ENCODE data around the gene TNFRSF25. TPM values are rescaled to one million over a fixed set of nuclear protein-coding genes. Genes with fewer than 3 reads are reported as not detected.

Gene TNFRSF25
- total and polyA plus RNA-seq, 9 of the 15 experiments (the other 6 are each of a cell fraction or from before 2014, with no cell fraction given): 0.24 to 0.49 TPM; not detected in 7

- Histone ChIP-seq H3K4me3 (no peak overlapping the region), H3K9ac (ENCODE audit: insufficient read depth in 1 of 2, low read depth in 2 of 2, low read length in 2 of 2) (no peak overlapping the region), H3K4me2 (ENCODE audit: insufficient read depth, low read length) (no peak overlapping the region), H2AFZ (ENCODE audit: low read depth, low read length) (no peak overlapping the region), H3K36me3 (ENCODE audit: control insufficient read depth, insufficient read depth, low read length) (no peaks in the 10 kb centered on the region), H3K79me2 (ENCODE audit: control insufficient read depth, insufficient read depth, low read length) (no peaks in the 10 kb centered on the region), H3K27ac (ENCODE audit: extremely low read depth, low read depth, low read length) (no peak overlapping the region), H3K4me1 (replicated peaks in 1 of 2; ENCODE audit: control insufficient read depth in 2 of 2, insufficient read depth in 2 of 2, low read length in 2 of 2) (peaks cover 10 to 64% of the 10 kb centered on the region in 2 experiments; a peak in 4 of 5 replicates), H3K27me3 (ENCODE audit: control insufficient read depth in 2 of 2, insufficient read depth in 2 of 2, low read length in 2 of 2) (peaks cover 73 to 94% of the 10 kb centered on the region in 2 experiments), H4K20me1 (replicated peaks; ENCODE audit: control insufficient read depth, insufficient read depth, low read length) (peaks cover 49% of the 10 kb centered on the region), H3K9me1 (ENCODE audit: control insufficient read depth, insufficient read depth, low read length) (peaks cover 2% of the 10 kb centered on the region), H3K9me3 (replicated peaks; ENCODE audit: control insufficient read depth, insufficient read depth, low read depth, low read length) (no peaks in the 10 kb centered on the region)
- WGBS (ENCODE audit: insufficient coverage, low coverage, missing lambda C conversion rate): 2% methylated on average over 10 of the region's 12 CpGs
- FAIRE-seq (no peak), DNase-seq (ENCODE audit: extremely low read depth in 1 of 4, low spot score in 3 of 4) (no peak), ATAC-seq (no peak)
- ChIA-PET POLR2A (interaction anchor here (0.9 kb wide), 1 partner anchor 29 kb away, joined by 3 read pairs; no protein-coding TSS in a partner anchor), CTCF (ENCODE audit: low intra/inter-chr PET ratio) (interaction anchor here (0.6 kb wide), 1 partner anchor 154 kb away, joined by 3 read pairs; no protein-coding TSS in a partner anchor)
- TF ChIP-seq NR1H2 (CRISPR knock-in tag; IDR thresholded peaks at IDR 0.05): no peak
- TF ChIP-seq EWSR1 (IDR thresholded peaks at IDR 0.05; ENCODE audit: borderline replicate concordance, low read depth, partially characterized antibody): no peak
- no peak for TF ChIP-seq CTBP1 (IDR thresholded peaks at IDR 0.05; ENCODE audit: borderline replicate concordance)
- no peak for TF ChIP-seq THRAP3 (IDR thresholded peaks at IDR 0.05; ENCODE audit: borderline replicate concordance)
- no peak for TF ChIP-seq GTF2A2 (tag; IDR thresholded peaks at IDR 0.05)
- intact Hi-C loops (cut with micrococcal nuclease): no loop called here
- BruUV-seq (replicated peaks): no TSS peak
- in situ Hi-C loops (cut with MboI): no loop called here
Observed at GRCh38 chr1:6467224-6467623, 1.3 kb upstream of the TNFRSF25 start.

GRCh38 chr1:6466751-6467150, 778 bp upstream of the TNFRSF25 start:
- peaks cover 78 to 94% of the 10 kb centered on the region in 2 experiments for H3K27me3 ChIP-seq (ENCODE audit: control insufficient read depth in 2 of 2, insufficient read depth in 2 of 2, low read length in 2 of 2)
- FAIRE-seq (no peak), ATAC-seq (no peak), DNase-seq (ENCODE audit: extremely low read depth in 1 of 4, low spot score in 3 of 4) (no peak)
- in situ Hi-C loops (cut with MboI): no loop called here
- 0 out of 4 replicates have a peak overlapping the region, but pooled peaks of 1 of the 2 experiments have one; percentile 8 for H3K9ac ChIP-seq (ENCODE audit: insufficient read depth in 1 of 2, low read depth in 2 of 2, low read length in 2 of 2)
- 6% methylated on average over 5 of the region's 5 CpGs for WGBS (ENCODE audit: insufficient coverage, low coverage, missing lambda C conversion rate)
- H3K4me1 ChIP-seq (replicated peaks in 1 of 2; ENCODE audit: control insufficient read depth in 2 of 2, insufficient read depth in 2 of 2, low read length in 2 of 2): peaks cover 9 to 59% of the 10 kb centered on the region in 2 experiments; a peak in 4 of 5 replicates
- H3K4me2 ChIP-seq (ENCODE audit: insufficient read depth, low read length): no peak overlapping the region
- no peaks in the 10 kb centered on the region for H3K36me3 ChIP-seq (ENCODE audit: control insufficient read depth, insufficient read depth, low read length)
- peaks cover 2% of the 10 kb centered on the region for H3K9me1 ChIP-seq (ENCODE audit: control insufficient read depth, insufficient read depth, low read length)
- no peaks in the 10 kb centered on the region for H3K9me3 ChIP-seq (replicated peaks; ENCODE audit: control insufficient read depth, insufficient read depth, low read depth, low read length)
- no TSS peak for BruUV-seq (replicated peaks)
- peaks cover 44% of the 10 kb centered on the region for H4K20me1 ChIP-seq (replicated peaks; ENCODE audit: control insufficient read depth, insufficient read depth, low read length)
- H3K79me2 ChIP-seq (ENCODE audit: control insufficient read depth, insufficient read depth, low read length): no peaks in the 10 kb centered on the region
- CTCF ChIA-PET (ENCODE audit: low intra/inter-chr PET ratio): interaction anchor here (0.6 kb wide), 1 partner anchor 155 kb away, joined by 3 read pairs; no protein-coding TSS in a partner anchor
- no peak overlapping the region for H3K4me3 ChIP-seq
- intact Hi-C loops (cut with micrococcal nuclease): no loop called here
- no peak overlapping the region for H3K27ac ChIP-seq (ENCODE audit: extremely low read depth, low read depth, low read length)
- no peak overlapping the region for H2AFZ ChIP-seq (ENCODE audit: low read depth, low read length)
- POLR2A ChIA-PET: interaction anchor here (0.9 to 1.0 kb wide), 2 partner anchors 25 to 29 kb away, joined by 3 read pairs; no protein-coding TSS in a partner anchor
- TF ChIP-seq PTRF (tag; IDR thresholded peaks at IDR 0.05) (no peak), XRCC4 (IDR thresholded peaks at IDR 0.05; ENCODE audit: extremely low read depth, insufficient read depth, insufficient read length) (no peak), ZBTB26 (CRISPR knock-in tag; IDR thresholded peaks at IDR 0.05) (no peak), GTF2B (IDR thresholded peaks at IDR 0.05; ENCODE audit: extremely low read depth, insufficient read length) (no peak), ZNF354B (CRISPR knock-in tag; IDR thresholded peaks at IDR 0.05) (no peak), SIN3B (IDR thresholded peaks at IDR 0.05; ENCODE audit: low read depth) (no peak), NR0B1 (IDR thresholded peaks at IDR 0.05; ENCODE audit: partially characterized antibody) (no peak), GATAD2A (IDR thresholded peaks at IDR 0.05) (no peak), CBX3 (IDR thresholded peaks at IDR 0.05; ENCODE audit: borderline replicate concordance in 1 of 2, low read length in 2 of 2) (no peak)
